Measurements from ENCODE around the gene PROSER1.
"Not testable (repeated sequence)": the region's sequence is repeated elsewhere in the genome, so short reads cannot be mapped to it uniquely, and the experiment has no call there.

The PROSER1 gene

GRCh38 chr13:39023761-39024160 is 14.1 kb downstream of the PROSER1 start:
- DNase-seq: no peak

- DNase-seq: no peak
These were observed 14.6 kb downstream of the PROSER1 start for GRCh38 chr13:39023316-39023715.

GRCh38 chr13:39020853-39021462 is 16.9 kb downstream of the PROSER1 start:
- DNase-seq: no peak

GRCh38 chr13:39016787-39017186 is 21.1 kb downstream of the PROSER1 start:
- DNase-seq: no peak

GRCh38 chr13:39016087-39016486 is 21.8 kb downstream of the PROSER1 start:
- no peak for DNase-seq

- DNase-seq: no peak
These were observed 24.4 kb downstream of the PROSER1 start for GRCh38 chr13:39013462-39013861.

- no peak for DNase-seq
These were observed 25.3 kb downstream of the PROSER1 start for GRCh38 chr13:39012608-39013007.

- DNase-seq: not testable (repeated sequence)
These were observed 31.3 kb downstream of the PROSER1 start for GRCh38 chr13:39006371-39007111.

- no peak for DNase-seq
These were observed 39.1 kb downstream of the PROSER1 start for GRCh38 chr13:38998739-38999138.

GRCh38 chr13:38993381-38993780 is 44.5 kb downstream of the PROSER1 start:
- DNase-seq: no peak

GRCh38 chr13:38990693-38991092 is 47.2 kb downstream of the PROSER1 start, which contains the start of gene STOML3:
Gene STOML3, minus strand, starts transcription at chr13:38990831. Its CDS starts 110 bp downstream, at chr13:38990721.
- no peak for DNase-seq

GRCh38 chr13:38981096-38981495 is 56.8 kb downstream of the PROSER1 start:
- DNase-seq: no peak

- no peak for DNase-seq
These were observed 57.2 kb downstream of the PROSER1 start for GRCh38 chr13:38980750-38981078.

GRCh38 chr13:38979891-38980749 is 57.8 kb downstream of the PROSER1 start:
- DNase-seq: no peak

- DNase-seq: no peak
These were observed 67.4 kb downstream of the PROSER1 start for GRCh38 chr13:38970380-38971051.

- no peak for DNase-seq
These were observed 68.7 kb downstream of the PROSER1 start for GRCh38 chr13:38969187-38969586.

- DNase-seq: no peak
These were observed 70.4 kb downstream of the PROSER1 start for GRCh38 chr13:38967446-38967845.

- no peak for DNase-seq
These were observed 72.6 kb downstream of the PROSER1 start for GRCh38 chr13:38965281-38965680.

GRCh38 chr13:38960175-38960574 is 77.7 kb downstream of the PROSER1 start:
- DNase-seq: no peak

Data from GF-D8 (cell line).